ENCODE results near the gene DNAJB12. TPM values are rescaled to one million over a fixed set of nuclear protein-coding genes. Genes with fewer than 3 reads are reported as not detected.

Gene DNAJB12
- polyA plus RNA-seq, 1 donor (not counting 4 experiments of a cell fraction or from before 2014, with no cell fraction given) = 12.0 TPM

GRCh38 chr10:72334196-72334824 is 20.4 kb downstream of the DNAJB12 start:
- H3K9me3 ChIP-seq (ENCODE audit: control insufficient read depth, low read depth, low read length) = no peaks in the 10 kb centered on the region
- H2AFZ ChIP-seq (ENCODE audit: control insufficient read depth, low read length) = no peak overlapping the region
- peaks cover 27 to 29% of the 10 kb centered on the region in 2 experiments for H3K36me3 ChIP-seq (ENCODE audit: control insufficient read depth in 2 of 2, extremely low read depth in 1 of 2, insufficient read depth in 2 of 2, low read length in 2 of 2)
- no peaks in the 10 kb centered on the region for H4K20me1 ChIP-seq (ENCODE audit: control insufficient read depth, extremely low read depth, insufficient read depth, low read length)
- H3K4me1 ChIP-seq (ENCODE audit: control insufficient read depth, extremely low read depth, insufficient read depth, low read length) = peaks cover 40% of the 10 kb centered on the region
- no peaks in the 10 kb centered on the region for H3K79me2 ChIP-seq (ENCODE audit: control insufficient read depth, insufficient read depth, low read length)
- no peaks in the 10 kb centered on the region for H3K9me1 ChIP-seq (ENCODE audit: control insufficient read depth, extremely low read depth, insufficient read depth, low read length)
- H3K9ac ChIP-seq (ENCODE audit: control insufficient read depth, extremely low read depth, insufficient read depth, low read length) = no peak overlapping the region
- dilution Hi-C loops (cut with MboI; ENCODE audit: extremely low pct_ligation_motif_present, low sequenced_read_pairs) = no loop called here
- FAIRE-seq (no peak), DNase-seq (ENCODE audit: low read depth, low spot score) (no peak)
- H3K27ac ChIP-seq (ENCODE audit: control insufficient read depth, insufficient read depth, low read length) = peak overlapping the region; percentile 27
- TF ChIP-seq CTCF (optimal IDR thresholded peaks at IDR 0.05 in 1 of 3, IDR thresholded peaks at IDR 0.05 in 1 of 3, conservative IDR thresholded peaks at IDR 0.05 in 1 of 3; ENCODE audit: extremely low read depth in 1 of 3, insufficient read depth in 2 of 3, low read length in 3 of 3) = no peak
- no peak for TF ChIP-seq EZH2 (IDR thresholded peaks at IDR 0.05; ENCODE audit: low read length)
- no peaks in the 10 kb centered on the region for H3K27me3 ChIP-seq (ENCODE audit: control insufficient read depth, extremely low read depth, insufficient read depth, low read length)
- H3K4me3 ChIP-seq (ENCODE audit: control insufficient read depth in 2 of 3, extremely low read depth in 1 of 3, insufficient read depth in 2 of 3, low read depth in 1 of 3, low read length in 3 of 3) = no peak overlapping the region
- H3K4me2 ChIP-seq (ENCODE audit: control insufficient read depth, extremely low read depth, insufficient read depth, low read depth, low read length) = no peak overlapping the region

- FAIRE-seq = no peak
Measured at GRCh38 chr10:72333112-72334015, 21.4 kb downstream of the DNAJB12 start.

More at GRCh38 chr10:72333112-72334015, 21.4 kb downstream of the DNAJB12 start:
- H3K79me2 ChIP-seq (ENCODE audit: control insufficient read depth, insufficient read depth, low read length) = no peaks in the 10 kb centered on the region
- no peaks in the 10 kb centered on the region for H3K9me3 ChIP-seq (ENCODE audit: control insufficient read depth, low read depth, low read length)
- H3K4me2 ChIP-seq (ENCODE audit: control insufficient read depth, extremely low read depth, insufficient read depth, low read depth, low read length) = no peak overlapping the region
- dilution Hi-C loops (cut with MboI; ENCODE audit: extremely low pct_ligation_motif_present, low sequenced_read_pairs) = no loop called here
- H3K9me1 ChIP-seq (ENCODE audit: control insufficient read depth, extremely low read depth, insufficient read depth, low read length) = no peaks in the 10 kb centered on the region
- H3K9ac ChIP-seq (ENCODE audit: control insufficient read depth, extremely low read depth, insufficient read depth, low read length) = no peak overlapping the region
- no peak overlapping the region for H3K4me3 ChIP-seq (ENCODE audit: control insufficient read depth in 2 of 3, extremely low read depth in 1 of 3, insufficient read depth in 2 of 3, low read depth in 1 of 3, low read length in 3 of 3)
- H3K36me3 ChIP-seq (ENCODE audit: control insufficient read depth in 2 of 2, extremely low read depth in 1 of 2, insufficient read depth in 2 of 2, low read length in 2 of 2) = peaks cover 26 to 27% of the 10 kb centered on the region in 2 experiments
- peak overlapping the region; percentile 83 for H3K27ac ChIP-seq (ENCODE audit: control insufficient read depth, insufficient read depth, low read length)
- no peak overlapping the region for H2AFZ ChIP-seq (ENCODE audit: control insufficient read depth, low read length)
- H4K20me1 ChIP-seq (ENCODE audit: control insufficient read depth, extremely low read depth, insufficient read depth, low read length) = no peaks in the 10 kb centered on the region
- no peaks in the 10 kb centered on the region for H3K27me3 ChIP-seq (ENCODE audit: control insufficient read depth, extremely low read depth, insufficient read depth, low read length)
- TF ChIP-seq EZH2 (IDR thresholded peaks at IDR 0.05; ENCODE audit: low read length) (no peak), CTCF (optimal IDR thresholded peaks at IDR 0.05 in 1 of 3, IDR thresholded peaks at IDR 0.05 in 1 of 3, conservative IDR thresholded peaks at IDR 0.05 in 1 of 3; ENCODE audit: extremely low read depth in 1 of 3, insufficient read depth in 2 of 3, low read length in 3 of 3) (no peak)
- no peak for DNase-seq (ENCODE audit: low read depth, low spot score)
- peaks cover 47% of the 10 kb centered on the region for H3K4me1 ChIP-seq (ENCODE audit: control insufficient read depth, extremely low read depth, insufficient read depth, low read length)

All from keratinocyte (primary cell).